ENCODE data around the gene TCF7L1. TPM values are rescaled to one million over a fixed set of nuclear protein-coding genes. Genes with fewer than 3 reads are reported as not detected.

The TCF7L1 gene
- total RNA-seq, 1 experiment from 2014 or later, result 30.4 TPM

- no peak for DNase-seq (ENCODE audit: low read depth, low spot score)
- CTCF ChIA-PET, result no interaction called here
- no peak for ATAC-seq
- intact Hi-C loops (cut with micrococcal nuclease; ENCODE audit: unreplicated experiment), result no loop called here
- POLR2A ChIA-PET, result no interaction called here
- Histone ChIP-seq H3K27ac (ENCODE audit: low read length) (no peak overlapping the region), H3K4me1 (ENCODE audit: control insufficient read depth, insufficient read depth, low read length) (peaks cover 20% of the 10 kb centered on the region), H3K36me3 (ENCODE audit: control insufficient read depth, insufficient read depth, low read length) (no peaks in the 10 kb centered on the region), H3K4me3 (ENCODE audit: low read depth in 2 of 2, low read length in 2 of 2) (no peak overlapping the region), H3K9me3 (ENCODE audit: control insufficient read depth, insufficient read depth, low read depth, low read length) (no peaks in the 10 kb centered on the region), H3K27me3 (ENCODE audit: control insufficient read depth, insufficient read depth, low read length) (no peaks in the 10 kb centered on the region)
- no TSS peak for BruUV-seq (replicated peaks)
- no peak for TF ChIP-seq SIN3A (IDR thresholded peaks at IDR 0.05; ENCODE audit: borderline replicate concordance, insufficient read depth, low read depth, low read length)
- no peak for TF ChIP-seq POLR2AphosphoS5 (IDR thresholded peaks at IDR 0.05; ENCODE audit: low read depth, low read length)
- no peak for TF ChIP-seq CTCF (IDR thresholded peaks at IDR 0.05)
- no peak for TF ChIP-seq REST (IDR thresholded peaks at IDR 0.05; ENCODE audit: insufficient read depth in 1 of 2, low read depth in 2 of 2, low read length in 1 of 2)
- no peak for TF ChIP-seq TCF7L2 (IDR thresholded peaks at IDR 0.05; ENCODE audit: low read depth, low read length)
- in situ Hi-C loops (cut with HindIII; ENCODE audit: low pct_unique_long_range_greater_than_20kb, low sequenced_read_pairs), result no loop called here
These were observed 51.0 kb downstream of the TCF7L1 start for GRCh38 chr2:85184231-85184630.

- no TSS peak for BruUV-seq (replicated peaks)
- intact Hi-C loops (cut with micrococcal nuclease; ENCODE audit: unreplicated experiment) (no loop called here), in situ Hi-C loops (cut with HindIII; ENCODE audit: low pct_unique_long_range_greater_than_20kb, low sequenced_read_pairs) (no loop called here)
- Histone ChIP-seq H3K27me3 (ENCODE audit: control insufficient read depth, insufficient read depth, low read length) (no peaks in the 10 kb centered on the region), H3K27ac (ENCODE audit: low read length) (no peak overlapping the region), H3K4me3 (ENCODE audit: low read depth in 2 of 2, low read length in 2 of 2) (no peak overlapping the region), H3K36me3 (ENCODE audit: control insufficient read depth, insufficient read depth, low read length) (no peaks in the 10 kb centered on the region), H3K4me1 (ENCODE audit: control insufficient read depth, insufficient read depth, low read length) (peaks cover 22% of the 10 kb centered on the region), H3K9me3 (ENCODE audit: control insufficient read depth, insufficient read depth, low read depth, low read length) (no peaks in the 10 kb centered on the region)
- ChIA-PET CTCF (interaction anchor here (0.8 kb wide), 1 partner anchor 17 kb away, joined by 5 read pairs; no protein-coding TSS in a partner anchor), POLR2A (no interaction called here)
- no peak for ATAC-seq
- no peak for TF ChIP-seq CTCF (IDR thresholded peaks at IDR 0.05)
- TF ChIP-seq TCF7L2 (IDR thresholded peaks at IDR 0.05; ENCODE audit: low read depth, low read length), result no peak
- TF ChIP-seq POLR2AphosphoS5 (IDR thresholded peaks at IDR 0.05; ENCODE audit: low read depth, low read length), result no peak
- TF ChIP-seq SIN3A (IDR thresholded peaks at IDR 0.05; ENCODE audit: borderline replicate concordance, insufficient read depth, low read depth, low read length), result no peak
- TF ChIP-seq REST (IDR thresholded peaks at IDR 0.05; ENCODE audit: insufficient read depth in 1 of 2, low read depth in 2 of 2, low read length in 1 of 2), result no peak
- DNase-seq (ENCODE audit: low read depth, low spot score), result no peak
These were observed 51.8 kb downstream of the TCF7L1 start for GRCh38 chr2:85184990-85185389.

Measured in Panc1 (cell line).